WTC11 (cell line): ENCODE results near the gene ARHGAP4. TPM values are rescaled to one million over a fixed set of nuclear protein-coding genes. Genes with fewer than 3 reads are reported as not detected.

Source experiments
- ATAC-seq: fragments of 200-7000 bp; cut with Tn5 transposase; 2 replicates; pipeline ENCODE4 v1.10.0; 2021; ENCODE audit warnings: mild to moderate bottlenecking, moderate library complexity
- CTCF ChIA-PET: fragments of 300-600 bp; sonication (Branson Sonifier 250); formaldehyde crosslinking; loops from one replicate; lab custom pipeline; 2021; ENCODE audit warnings: antibody characterized with exemption; lab: Charles Lee
- POLR2A ChIA-PET: fragments of 350-600 bp; sonication (Branson Sonifier 250); formaldehyde crosslinking; loops from one replicate; lab custom pipeline; 2021; ENCODE audit warnings: antibody characterized with exemption; lab: Charles Lee
- DNase-seq: peaks from one replicate; pipeline ENCODE4 v3.0.0; 2021; ENCODE audit warnings: low spot score
- H3K27ac Mint-ChIP-seq: 2 replicates; pipeline ENCODE4 v1.8.0; 2021; ENCODE audit warnings: mixed read lengths
- H3K27me3 Mint-ChIP-seq: 2 replicates; pipeline ENCODE4 v1.8.0; 2021; ENCODE audit warnings: low read depth, mild to moderate bottlenecking, moderate library complexity, mixed read lengths
- H3K36me3 Mint-ChIP-seq: 2 replicates; pipeline ENCODE4 v1.8.0; 2021; ENCODE audit warnings: mixed read lengths
- H3K4me1 Mint-ChIP-seq: 2 replicates; pipeline ENCODE4 v1.8.0; 2022; ENCODE audit warnings: mixed read lengths
- H3K4me3 Mint-ChIP-seq: 2 replicates; pipeline ENCODE4 v1.8.0; 2021; ENCODE audit warnings: mild to moderate bottlenecking, moderate library complexity, mixed read lengths
- H3K9me3 Mint-ChIP-seq: 2 replicates; pipeline ENCODE4 v1.8.0; 2021; ENCODE audit warnings: mixed read lengths
- CDX4 ChIP-seq: fragments of 250-450 bp; sonication (Bioruptor Pico); IDR thresholded peaks from 2 replicates; pipeline ENCODE4 v1.9.0; 2021; ENCODE audit warnings: moderate library complexity, mild to moderate bottlenecking, inconsistent platforms, borderline replicate concordance
- ERG ChIP-seq: fragments of 250-450 bp; sonication (Bioruptor Pico); IDR thresholded peaks from 2 replicates; pipeline ENCODE4 v1.8.0; 2021; ENCODE audit warnings: mild to moderate bottlenecking
- GRHL2 ChIP-seq: fragments of 250-450 bp; sonication (Bioruptor Pico); IDR thresholded peaks from 2 replicates; pipeline ENCODE4 v1.8.0; 2022; ENCODE audit warnings: mild to moderate bottlenecking, moderate library complexity; ENCODE audit not compliant: insufficient replicate concordance, severe bottlenecking
- GTF2I ChIP-seq: fragments of 250-450 bp; sonication (Bioruptor Pico); conservative IDR thresholded peaks from 2 replicates; pipeline ENCODE4 v1.4.0; 2021; ENCODE audit warnings: mild to moderate bottlenecking
- MYBL2 ChIP-seq: sonication (generic); formaldehyde crosslinking; IDR thresholded peaks from 2 replicates; pipeline ENCODE4 v1.8.1; 2023; ENCODE audit warnings: mild to moderate bottlenecking, moderate library complexity, missing genetic modification reagents
- NFATC4 ChIP-seq: fragments of 250-450 bp; sonication (Bioruptor Pico); IDR thresholded peaks from 2 replicates; pipeline ENCODE4 v1.9.0; 2021; ENCODE audit warnings: mild to moderate bottlenecking
- NFYB ChIP-seq: sonication (generic); formaldehyde crosslinking; conservative IDR thresholded peaks from 2 replicates; pipeline ENCODE4 v1.8.0; 2022; ENCODE audit warnings: low read depth, missing genetic modification reagents
- OVOL2 ChIP-seq: fragments of 250-450 bp; sonication (Bioruptor Pico); IDR thresholded peaks from 2 replicates; pipeline ENCODE4 v1.9.0; 2021; ENCODE audit warnings: mild to moderate bottlenecking, borderline replicate concordance
- SMAD3 ChIP-seq: sonication (generic); formaldehyde crosslinking; IDR thresholded peaks from 2 replicates; pipeline ENCODE4 v1.8.0; 2022; ENCODE audit warnings: missing genetic modification reagents, mild to moderate bottlenecking, borderline replicate concordance
- SOX15 ChIP-seq: fragments of 250-450 bp; sonication (Bioruptor Pico); IDR thresholded peaks from 2 replicates; pipeline ENCODE4 v1.9.0; 2021; ENCODE audit warnings: mild to moderate bottlenecking
- ZNF219 ChIP-seq: sonication (generic); formaldehyde crosslinking; IDR thresholded peaks from 2 replicates; pipeline ENCODE4 v1.8.0; 2023; ENCODE audit warnings: missing genetic modification reagents, mild to moderate bottlenecking, borderline replicate concordance
- ZNF532 ChIP-seq: fragments of 250-450 bp; sonication (Bioruptor Pico); IDR thresholded peaks from 2 replicates; pipeline ENCODE4 v1.9.0; 2021; ENCODE audit warnings: mild to moderate bottlenecking, borderline replicate concordance
- total RNA-seq: library from RNA; stranded (reverse); gene quantifications from 3 replicates; pipeline ENCODE4 v1.2.3, GENCODE V29; 2021
- TF ChIP-seq, protein P1 (sequence below): sonication (generic); formaldehyde crosslinking; IDR thresholded peaks from 2 replicates; pipeline ENCODE4 v1.8.1; 2022; ENCODE audit warnings: low read depth, mild to moderate bottlenecking, moderate library complexity, missing genetic modification reagents, borderline replicate concordance
- TF ChIP-seq, protein P2 (sequence below): sonication (generic); formaldehyde crosslinking; IDR thresholded peaks from 2 replicates; pipeline ENCODE4 v1.8.0; 2022; ENCODE audit warnings: mild to moderate bottlenecking, missing genetic modification reagents

Gene ARHGAP4
- total RNA-seq, 1 experiment from 2014 or later = 52.1 TPM

DNA sequence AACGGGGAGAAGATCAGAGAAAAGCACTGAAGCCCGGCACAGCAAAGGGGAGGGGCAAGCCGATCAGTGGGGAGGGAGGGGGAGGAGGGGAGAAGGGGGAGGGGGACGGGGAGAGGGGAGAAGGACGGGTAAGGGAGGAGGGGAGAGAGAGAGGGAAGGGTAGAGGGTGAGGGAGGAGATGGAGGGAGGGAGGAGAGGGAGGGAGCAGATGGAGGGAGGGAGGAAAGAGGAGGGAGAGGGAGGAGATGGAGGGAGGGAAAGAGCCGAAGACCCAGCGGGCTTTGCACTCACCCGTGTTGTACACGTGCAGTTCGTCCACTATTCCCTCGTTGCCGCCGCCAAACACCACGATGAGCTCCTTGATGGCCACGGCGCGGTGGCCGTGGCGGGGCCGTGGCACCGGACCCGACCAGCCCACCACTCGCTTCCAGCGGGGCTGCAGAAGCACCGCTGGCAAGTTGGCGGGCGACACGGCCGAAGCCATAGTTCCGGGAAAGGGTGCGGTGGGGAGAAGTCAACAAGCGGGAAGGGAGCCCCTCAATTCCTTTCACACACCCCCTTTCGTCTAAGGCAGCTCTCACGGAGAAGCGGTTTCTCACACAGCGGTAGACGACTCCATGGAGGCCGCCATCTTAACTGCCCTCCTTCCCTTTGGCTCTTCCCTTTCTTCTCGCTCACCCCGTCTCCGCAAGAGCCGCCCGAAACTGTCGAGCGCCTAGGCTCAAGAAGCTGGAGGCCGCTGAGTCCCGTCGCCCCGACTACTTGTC lies 44.5 kb upstream of the ARHGAP4 start:
- DNase-seq (no peak), ATAC-seq (no peak)
- Mint-ChIP-seq H3K27ac (peak overlapping the region; percentile 98), H3K4me3 (peak overlapping the region; percentile 100), H3K9me3 (no peaks in the 10 kb centered on the region), H3K4me1 (peaks cover 31% of the 10 kb centered on the region), H3K27me3 (no peaks in the 10 kb centered on the region), H3K36me3 (no peaks in the 10 kb centered on the region; the same call in 1 of the 2 replicates)
- TF ChIP-seq NFATC4 (CRISPR knock-in tag) (0 out of 2 replicates have a peak, but pooled peaks have one; percentile 19), ERG (CRISPR knock-in tag) (no peak), GRHL2 (no peak), ZNF532 (no peak), MYBL2 (CRISPR knock-in tag) (0 out of 2 replicates have a peak, but pooled peaks have one; percentile 34)
- TF ChIP-seq, protein P1, sequence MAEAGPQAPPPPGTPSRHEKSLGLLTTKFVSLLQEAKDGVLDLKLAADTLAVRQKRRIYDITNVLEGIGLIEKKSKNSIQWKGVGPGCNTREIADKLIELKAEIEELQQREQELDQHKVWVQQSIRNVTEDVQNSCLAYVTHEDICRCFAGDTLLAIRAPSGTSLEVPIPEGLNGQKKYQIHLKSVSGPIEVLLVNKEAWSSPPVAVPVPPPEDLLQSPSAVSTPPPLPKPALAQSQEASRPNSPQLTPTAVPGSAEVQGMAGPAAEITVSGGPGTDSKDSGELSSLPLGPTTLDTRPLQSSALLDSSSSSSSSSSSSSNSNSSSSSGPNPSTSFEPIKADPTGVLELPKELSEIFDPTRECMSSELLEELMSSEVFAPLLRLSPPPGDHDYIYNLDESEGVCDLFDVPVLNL = no peak
- TF ChIP-seq, protein P2, sequence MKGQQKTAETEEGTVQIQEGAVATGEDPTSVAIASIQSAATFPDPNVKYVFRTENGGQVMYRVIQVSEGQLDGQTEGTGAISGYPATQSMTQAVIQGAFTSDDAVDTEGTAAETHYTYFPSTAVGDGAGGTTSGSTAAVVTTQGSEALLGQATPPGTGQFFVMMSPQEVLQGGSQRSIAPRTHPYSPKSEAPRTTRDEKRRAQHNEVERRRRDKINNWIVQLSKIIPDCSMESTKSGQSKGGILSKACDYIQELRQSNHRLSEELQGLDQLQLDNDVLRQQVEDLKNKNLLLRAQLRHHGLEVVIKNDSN (CRISPR knock-in tag) = no peak
- POLR2A ChIA-PET = interaction anchor here (0.9 to 1.9 kb wide), 5 partner anchors 11 to 42 kb away, joined by 3 to 6 read pairs (median 3); no protein-coding TSS in a partner anchor
- CTCF ChIA-PET = no interaction called here

DNA sequence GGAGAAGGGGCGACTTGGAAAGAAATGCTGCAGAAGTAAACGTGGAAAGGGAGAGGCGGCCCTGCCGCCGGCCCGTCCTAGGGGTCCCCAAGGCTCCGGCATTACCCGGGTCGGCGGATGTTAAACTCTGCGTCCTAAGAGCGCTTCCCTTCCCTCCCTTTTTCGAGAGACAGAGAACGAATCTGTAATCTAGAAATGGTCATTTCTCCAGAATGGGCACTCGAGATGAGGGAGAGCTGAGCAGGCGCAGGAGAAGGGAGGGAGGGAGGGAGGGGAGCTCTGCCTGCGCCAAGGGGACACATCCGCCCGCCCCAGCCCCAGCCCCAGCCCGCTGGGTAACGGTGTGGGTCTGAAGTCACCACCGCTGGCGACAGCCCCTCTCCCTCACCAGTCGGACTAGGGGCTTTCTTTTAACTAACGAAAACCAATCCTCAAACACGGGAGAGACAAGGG lies 43.9 kb upstream of the ARHGAP4 start:
- Mint-ChIP-seq H3K27me3 (no peaks in the 10 kb centered on the region), H3K4me3 (peak overlapping the region; percentile 100), H3K27ac (no peak overlapping the region), H3K4me1 (peaks cover 31% of the 10 kb centered on the region), H3K36me3 (no peaks in the 10 kb centered on the region; the same call in 1 of the 2 replicates), H3K9me3 (no peaks in the 10 kb centered on the region)
- POLR2A ChIA-PET = interaction anchor here (1.9 kb wide), 1 partner anchor 42 kb away, joined by 6 read pairs; no protein-coding TSS in a partner anchor
- TF ChIP-seq SOX15 (CRISPR knock-in tag) = no peak
- TF ChIP-seq ZNF219 (CRISPR knock-in tag) = no peak
- no peak for TF ChIP-seq NFYB
- TF ChIP-seq SMAD3 (CRISPR knock-in tag) = no peak
- no peak for TF ChIP-seq GTF2I
- TF ChIP-seq CDX4 (CRISPR knock-in tag) = no peak
- TF ChIP-seq OVOL2 (CRISPR knock-in tag) = no peak
- CTCF ChIA-PET = interaction anchor here (1.1 to 2.4 kb wide), 3 partner anchors 22 to 56 kb away, joined by 3 to 13 read pairs (median 4); partner anchors contain the start of gene ARHGAP4
- ATAC-seq (no peak), DNase-seq (no peak)
